ENCODE data around the gene AGER.

GRCh38 chr6:32175322-32175710 is 8.7 kb downstream of the AGER start:
- TF ChIP-seq JUNB (CRISPR knock-in tag; conservative IDR thresholded peaks at IDR 0.05) (no peak), ZNF174 (CRISPR knock-in tag; IDR thresholded peaks at IDR 0.05) (no peak), CTCF (IDR thresholded peaks at IDR 0.05 in 2 of 3, conservative IDR thresholded peaks at IDR 0.05 in 1 of 3; ENCODE audit: insufficient read depth in 2 of 3, low read depth in 1 of 3, low read length in 3 of 3) (no peak), ARNT (IDR thresholded peaks at IDR 0.05) (no peak), KAT2B (IDR thresholded peaks at IDR 0.05; ENCODE audit: low read depth, low read length) (no peak), MXI1 (IDR thresholded peaks at IDR 0.05; ENCODE audit: low read depth, low read length) (no peak), POU5F1 (IDR thresholded peaks at IDR 0.05; ENCODE audit: borderline replicate concordance, low read depth, low read length, partially characterized antibody) (no peak), SRSF1 (IDR thresholded peaks at IDR 0.05; ENCODE audit: low read depth, low read length) (no peak), ZNF197 (CRISPR knock-in tag; IDR thresholded peaks at IDR 0.05; ENCODE audit: low read depth) (no peak), TRIM24 (IDR thresholded peaks at IDR 0.05) (no peak), POLR2AphosphoS5 (IDR thresholded peaks at IDR 0.05; ENCODE audit: control insufficient read depth, insufficient read depth, low read depth, low read length) (no peak)
